SK-N-SH (cell line): ENCODE measurements around the gene RHCE. TPM values are rescaled to one million over a fixed set of nuclear protein-coding genes. Genes with fewer than 3 reads are reported as not detected.

Experiments
- CTCF ChIA-PET: fragments of 300-600, 350-600 bp; formaldehyde crosslinking; extraction: SDS; loops from one replicate; lab custom pipeline; 2021; lab: Yijun Ruan, JAX
- POLR2A ChIA-PET: fragments of 350-600 bp; sonication (Branson Sonifier 250); formaldehyde crosslinking; extraction: SDS; loops from one replicate; lab custom pipeline; 2020; ENCODE audit warnings: antibody characterized with exemption, inconsistent platforms; lab: Yijun Ruan, JAX
- DNase-seq: peaks from one replicate; pipeline ENCODE4 v3.0.0; 2012
- H2AFZ ChIP-seq: fragments of 200-600 bp; sonication (generic); 2 replicates; pipeline ENCODE4 v1.8.1; 2016; ENCODE audit warnings: antibody characterized with exemption, mild to moderate bottlenecking, low read depth
- H3F3A ChIP-seq: fragments of 200-600 bp; sonication (generic); replicated peaks from 2 replicates; pipeline ENCODE3; 2016; ENCODE audit warnings: antibody characterized with exemption, mild to moderate bottlenecking; ENCODE audit not compliant: insufficient read depth
- H3K27ac ChIP-seq, 2 experiments: fragments of 200-500 bp in 1 of 2; fragments of 200-600 bp in 1 of 2; sonication (Bioruptor generic) in 1 of 2; sonication (generic), shearing (Covaris generic) in 1 of 2; 2 replicates each; pipeline versions ENCODE4 v1.5.1 to v1.6.1; 2014 to 2016; ENCODE audit warnings: low read depth in 2 of 2, inconsistent platforms in 1 of 2, low read length in 1 of 2, mild to moderate bottlenecking in 1 of 2, mixed read lengths in 1 of 2
- H3K27me3 ChIP-seq: fragments of 200-600 bp; sonication (generic), shearing (Covaris generic); 2 replicates; pipeline ENCODE4 v1.6.1; 2016; ENCODE audit warnings: mixed run types; ENCODE audit not compliant: insufficient read depth
- H3K36me3 ChIP-seq, 2 experiments: fragments of 200-500 bp in 1 of 2; fragments of 200-600 bp in 1 of 2; sonication (Bioruptor generic) in 1 of 2; sonication (generic) in 1 of 2; replicated peaks in 1 of 2; 2 replicates each; pipeline versions ENCODE3 to v1.5.1; 2014 to 2016; ENCODE audit warnings: low read length in 1 of 2, mild to moderate bottlenecking in 1 of 2; ENCODE audit not compliant: insufficient read depth in 2 of 2, control insufficient read depth in 1 of 2
- H3K4me1 ChIP-seq, 2 experiments: fragments of 200-500 bp in 1 of 2; fragments of 200-600 bp in 1 of 2; sonication (Bioruptor generic) in 1 of 2; sonication (generic), shearing (Covaris generic) in 1 of 2; 2 replicates each; pipeline versions ENCODE4 v1.5.1 to v1.6.1; 2014 to 2016; ENCODE audit warnings: low read depth in 1 of 2, low read length in 1 of 2, mixed run types in 1 of 2; ENCODE audit not compliant: insufficient read depth in 2 of 2, control insufficient read depth in 1 of 2
- H3K4me2 ChIP-seq: fragments of 200-600 bp; sonication (generic), shearing (Covaris generic); 2 replicates; pipeline ENCODE4 v1.6.1; 2017; ENCODE audit warnings: mixed run types
- H3K4me3 ChIP-seq, 2 experiments: fragments of 200-500 bp in 1 of 2; fragments of 200-600 bp in 1 of 2; sonication (Bioruptor generic) in 1 of 2; sonication (generic), shearing (Covaris generic) in 1 of 2; 2 replicates each; pipeline versions ENCODE4 v1.5.1 to v1.8.1; 2014 to 2016; ENCODE audit warnings: low read depth in 2 of 2, inconsistent platforms in 1 of 2, low read length in 1 of 2, mild to moderate bottlenecking in 1 of 2, mixed read lengths in 1 of 2, moderate library complexity in 1 of 2
- H3K79me2 ChIP-seq: fragments of 200-600 bp; sonication (generic); 2 replicates; pipeline ENCODE4 v1.8.1; 2017; ENCODE audit warnings: mild to moderate bottlenecking; ENCODE audit not compliant: insufficient read depth
- H3K9ac ChIP-seq: fragments of 200-600 bp; sonication (generic); 2 replicates; pipeline ENCODE4 v1.6.1; 2017; ENCODE audit warnings: mixed run types
- H3K9me2 ChIP-seq: fragments of 200-600 bp; sonication (generic); 2 replicates; pipeline ENCODE4 v1.6.1; 2017; ENCODE audit warnings: mixed run types
- H3K9me3 ChIP-seq: fragments of 200-600 bp; sonication (generic); 2 replicates; pipeline ENCODE4 v1.6.1; 2017; ENCODE audit warnings: mixed run types, mild to moderate bottlenecking, moderate library complexity
- H4K20me1 ChIP-seq: fragments of 200-600 bp; sonication (generic); 2 replicates; pipeline ENCODE4 v1.6.1; 2017; ENCODE audit warnings: mild to moderate bottlenecking, mixed run types; ENCODE audit not compliant: insufficient read depth
- FOXJ3 ChIP-seq: sonication (generic); formaldehyde crosslinking; IDR thresholded peaks from 2 replicates; pipeline ENCODE4 v1.5.1; 2020; ENCODE audit warnings: mild to moderate bottlenecking, missing genetic modification reagents
- TAF1 ChIP-seq: IDR thresholded peaks from 2 replicates; pipeline ENCODE4 v1.6.1; 2012; ENCODE audit warnings: low read depth, mild to moderate bottlenecking, low read length, moderate library complexity, borderline replicate concordance
- WGBS: methylation state at CpG from one replicate; pipeline ENCODE4 v1.1.6; 2017; ENCODE audit warnings: low lambda C conversion rate; 5-methylcytosine and 5-hydroxymethylcytosine counted together
- polyA plus RNA-seq, 3 experiments: library from polyadenylated mRNA; depleted of rRNA; stranded (reverse); fragments of >200 nt; gene quantifications; 2 replicates each; pipeline ENCODE4 v1.2.3, GENCODE V29; 2012
- TF ChIP-seq, protein P1 (sequence below): fragments of 150-350 bp; IDR thresholded peaks from 2 replicates; pipeline ENCODE4 v1.6.1; 2016; ENCODE audit warnings: mild to moderate bottlenecking, low read depth, low read length
- TF ChIP-seq, protein P2 (sequence below): IDR thresholded peaks from 2 replicates; pipeline ENCODE4 v1.4.0; 2012; ENCODE audit warnings: low read depth, borderline replicate concordance

Gene RHCE
- polyA plus RNA-seq, 1 of the 3 experiments (the other 2 are of a cell fraction) = 0.54 TPM

DNA sequence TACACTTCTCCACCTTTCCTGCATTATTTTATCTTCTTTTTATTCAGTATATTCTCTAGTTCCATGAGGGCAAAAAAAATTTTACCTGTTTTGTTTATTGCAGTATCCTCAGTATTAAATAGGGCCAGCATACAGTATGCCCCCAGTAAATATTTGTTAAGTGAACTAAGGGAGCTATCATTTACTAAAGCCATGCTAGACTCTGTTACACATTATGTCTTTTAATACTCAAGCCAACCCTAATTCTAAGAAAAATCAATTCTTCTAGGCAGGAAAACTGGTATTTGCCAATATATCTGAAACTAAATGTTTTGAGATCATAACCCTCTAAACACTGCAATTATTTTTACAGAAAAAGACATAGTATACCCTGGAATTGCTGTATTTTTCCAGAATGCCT lies 64.2 kb downstream of the RHCE start:
- H3K4me1 ChIP-seq = peaks cover 3 to 12% of the 10 kb centered on the region in 2 experiments; a peak in 2 of 4 replicates
- no peaks in the 10 kb centered on the region for H3K9me3 ChIP-seq
- peak overlapping the region; percentile 39 to 82; a peak in 3 of 4 replicates for H3K27ac ChIP-seq
- CTCF ChIA-PET = interaction anchor here (1.0 kb wide), 1 partner anchor 13 kb away, joined by 4 read pairs; no protein-coding TSS in a partner anchor
- peaks cover 42 to 81% of the 10 kb centered on the region in 2 experiments for H3K36me3 ChIP-seq
- POLR2A ChIA-PET = no interaction called here
- H3K79me2 ChIP-seq = peaks cover 65% of the 10 kb centered on the region
- no peak for DNase-seq
- peaks cover 42% of the 10 kb centered on the region for H3F3A ChIP-seq
- H3K9ac ChIP-seq = no peak overlapping the region
- H2AFZ ChIP-seq = no peak overlapping the region
- TF ChIP-seq TAF1 = no peak
- no peak for TF ChIP-seq FOXJ3 (CRISPR knock-in tag)
- no peaks in the 10 kb centered on the region; the same call in 1 of the 2 replicates for H4K20me1 ChIP-seq
- no peaks in the 10 kb centered on the region for H3K9me2 ChIP-seq
- peak overlapping the region; percentile 17; the same call in 1 of the 2 replicates for H3K4me2 ChIP-seq
- H3K4me3 ChIP-seq = no peak overlapping the region
- no peaks in the 10 kb centered on the region for H3K27me3 ChIP-seq

DNA sequence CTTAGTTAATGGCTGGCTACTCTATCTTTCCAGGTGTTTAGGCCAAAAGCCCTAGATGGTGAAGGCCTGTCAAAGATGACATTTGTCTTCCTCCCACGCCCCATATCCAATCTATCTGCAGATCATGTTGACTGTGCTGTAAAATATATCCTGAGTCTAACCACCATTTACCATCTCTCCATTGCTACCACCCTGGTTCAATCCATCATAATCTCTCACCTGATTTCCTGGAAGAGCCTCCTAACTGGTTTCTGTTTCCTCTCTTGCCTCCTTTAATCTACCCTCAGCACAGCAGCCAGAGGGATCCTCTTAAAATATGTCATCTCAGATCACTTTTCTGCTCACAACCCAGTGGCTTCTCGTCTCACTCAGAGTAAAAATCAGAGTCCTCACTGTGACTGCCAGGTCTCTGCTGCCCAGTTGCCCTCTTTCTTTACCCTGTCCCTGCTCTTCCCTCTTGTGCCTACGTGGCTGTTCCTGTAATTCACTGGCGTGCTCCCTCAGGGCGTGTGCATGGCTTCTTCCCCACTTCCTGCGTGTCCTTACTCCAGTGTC lies 64.7 kb downstream of the RHCE start:
- no peaks in the 10 kb centered on the region for H3K9me3 ChIP-seq
- no peak overlapping the region for H3K9ac ChIP-seq
- H3K9me2 ChIP-seq = no peaks in the 10 kb centered on the region
- H2AFZ ChIP-seq = no peak overlapping the region
- H3K27me3 ChIP-seq = no peaks in the 10 kb centered on the region
- ChIA-PET POLR2A (no interaction called here), CTCF (no interaction called here)
- H3K27ac ChIP-seq = peak overlapping the region; percentile 39 to 82; a peak in 3 of 4 replicates
- peaks cover 3 to 7% of the 10 kb centered on the region in 2 experiments; a peak in 2 of 4 replicates for H3K4me1 ChIP-seq
- H3K79me2 ChIP-seq = peaks cover 70% of the 10 kb centered on the region
- no peak overlapping the region for H3K4me2 ChIP-seq
- H4K20me1 ChIP-seq = no peaks in the 10 kb centered on the region; the same call in 1 of the 2 replicates
- H3K4me3 ChIP-seq = no peak overlapping the region
- no peak for TF ChIP-seq TAF1
- H3F3A ChIP-seq = peaks cover 40% of the 10 kb centered on the region
- DNase-seq = no peak
- peaks cover 37 to 81% of the 10 kb centered on the region in 2 experiments for H3K36me3 ChIP-seq
- WGBS = 87% methylated on average over 6 of the region's 6 CpGs

DNA sequence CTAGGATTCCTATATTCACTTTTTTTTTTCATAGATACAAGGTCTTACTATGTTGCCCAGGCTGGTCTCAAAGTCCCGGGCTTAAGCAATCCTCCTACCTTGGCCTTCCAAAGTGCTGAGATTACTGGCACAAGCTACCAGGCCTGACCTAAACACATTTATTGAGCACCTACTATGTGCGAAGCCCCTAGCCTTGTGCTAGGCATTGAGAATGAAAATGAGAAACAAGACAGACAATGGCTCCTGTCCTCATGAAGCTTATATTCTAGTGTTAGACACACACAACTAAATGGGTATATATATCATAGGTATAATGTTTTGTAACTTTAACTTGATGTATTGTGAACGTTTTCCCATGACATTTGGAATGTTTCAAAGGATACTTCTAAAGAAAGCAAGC lies 71.0 kb downstream of the RHCE start:
- no peaks in the 10 kb centered on the region for H3K4me1 ChIP-seq
- no peak overlapping the region for H3K27ac ChIP-seq
- H3K4me3 ChIP-seq = no peak overlapping the region
- no peak overlapping the region for H3K9ac ChIP-seq
- ChIA-PET CTCF (no interaction called here), POLR2A (no interaction called here)
- 99% methylated on average over 3 of the region's 3 CpGs for WGBS
- H3K36me3 ChIP-seq = peaks cover 23 to 87% of the 10 kb centered on the region in 2 experiments
- no peak overlapping the region for H3K4me2 ChIP-seq
- peaks cover 98% of the 10 kb centered on the region for H3K79me2 ChIP-seq
- H3K9me2 ChIP-seq = no peaks in the 10 kb centered on the region
- no peaks in the 10 kb centered on the region; the same call in 1 of the 2 replicates for H4K20me1 ChIP-seq
- H2AFZ ChIP-seq = no peak overlapping the region
- DNase-seq = no peak
- no peaks in the 10 kb centered on the region for H3K27me3 ChIP-seq
- TF ChIP-seq, protein P1, sequence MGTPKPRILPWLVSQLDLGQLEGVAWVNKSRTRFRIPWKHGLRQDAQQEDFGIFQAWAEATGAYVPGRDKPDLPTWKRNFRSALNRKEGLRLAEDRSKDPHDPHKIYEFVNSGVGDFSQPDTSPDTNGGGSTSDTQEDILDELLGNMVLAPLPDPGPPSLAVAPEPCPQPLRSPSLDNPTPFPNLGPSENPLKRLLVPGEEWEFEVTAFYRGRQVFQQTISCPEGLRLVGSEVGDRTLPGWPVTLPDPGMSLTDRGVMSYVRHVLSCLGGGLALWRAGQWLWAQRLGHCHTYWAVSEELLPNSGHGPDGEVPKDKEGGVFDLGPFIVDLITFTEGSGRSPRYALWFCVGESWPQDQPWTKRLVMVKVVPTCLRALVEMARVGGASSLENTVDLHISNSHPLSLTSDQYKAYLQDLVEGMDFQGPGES = no peak
- TF ChIP-seq, protein P2, sequence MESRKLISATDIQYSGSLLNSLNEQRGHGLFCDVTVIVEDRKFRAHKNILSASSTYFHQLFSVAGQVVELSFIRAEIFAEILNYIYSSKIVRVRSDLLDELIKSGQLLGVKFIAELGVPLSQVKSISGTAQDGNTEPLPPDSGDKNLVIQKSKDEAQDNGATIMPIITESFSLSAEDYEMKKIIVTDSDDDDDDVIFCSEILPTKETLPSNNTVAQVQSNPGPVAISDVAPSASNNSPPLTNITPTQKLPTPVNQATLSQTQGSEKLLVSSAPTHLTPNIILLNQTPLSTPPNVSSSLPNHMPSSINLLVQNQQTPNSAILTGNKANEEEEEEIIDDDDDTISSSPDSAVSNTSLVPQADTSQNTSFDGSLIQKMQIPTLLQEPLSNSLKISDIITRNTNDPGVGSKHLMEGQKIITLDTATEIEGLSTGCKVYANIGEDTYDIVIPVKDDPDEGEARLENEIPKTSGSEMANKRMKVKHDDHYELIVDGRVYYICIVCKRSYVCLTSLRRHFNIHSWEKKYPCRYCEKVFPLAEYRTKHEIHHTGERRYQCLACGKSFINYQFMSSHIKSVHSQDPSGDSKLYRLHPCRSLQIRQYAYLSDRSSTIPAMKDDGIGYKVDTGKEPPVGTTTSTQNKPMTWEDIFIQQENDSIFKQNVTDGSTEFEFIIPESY = no peak
- peaks cover 7% of the 10 kb centered on the region for H3F3A ChIP-seq
- no peaks in the 10 kb centered on the region for H3K9me3 ChIP-seq
